HG03066 (cell line): ENCODE measurements around the gene FAM174C.
"Not testable (repeated sequence)": the region's sequence is repeated elsewhere in the genome, so short reads cannot be mapped to it uniquely, and the experiment has no call there.

Experiments used
- ATAC-seq: cut with Tn5 transposase; IDR thresholded peaks from one replicate; pipeline ENCODE4 v1.9.1; 2021; ENCODE audit warnings: low read depth; ENCODE audit not compliant: unreplicated experiment

FAM174C gene

DNA sequence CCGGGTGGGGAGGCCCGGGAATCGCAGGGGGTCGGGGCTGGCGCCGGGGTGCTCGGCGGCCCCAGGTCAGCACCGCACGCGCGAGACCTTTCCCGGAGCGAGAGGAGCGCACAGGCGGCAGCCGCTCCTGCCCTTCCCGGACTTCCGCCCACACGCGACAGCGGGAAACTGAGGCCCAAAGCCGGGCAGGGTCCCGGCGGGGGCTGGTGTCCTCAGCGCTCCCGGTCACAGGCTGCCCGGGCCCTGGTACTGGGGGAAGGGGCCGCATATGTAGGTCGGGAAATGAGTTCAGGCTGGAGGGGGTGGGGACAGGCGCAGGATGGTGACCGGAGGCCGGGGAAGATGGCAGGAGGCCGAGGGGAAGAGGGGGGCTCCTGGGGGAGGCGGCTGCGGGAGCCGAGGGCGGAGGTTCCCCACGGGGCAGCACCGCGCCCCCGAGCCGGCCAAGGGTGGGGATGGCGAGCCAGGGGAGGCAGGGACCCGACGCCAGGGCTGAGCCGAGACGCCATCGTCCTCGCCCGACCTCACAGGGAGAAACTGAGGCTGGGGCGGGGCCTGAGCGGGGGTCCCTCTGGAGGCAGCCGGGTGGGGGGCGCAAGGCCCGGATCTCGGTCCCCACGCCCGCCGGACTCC, 38.2 kb upstream of the FAM174C start:
- ATAC-seq, result no peak

DNA sequence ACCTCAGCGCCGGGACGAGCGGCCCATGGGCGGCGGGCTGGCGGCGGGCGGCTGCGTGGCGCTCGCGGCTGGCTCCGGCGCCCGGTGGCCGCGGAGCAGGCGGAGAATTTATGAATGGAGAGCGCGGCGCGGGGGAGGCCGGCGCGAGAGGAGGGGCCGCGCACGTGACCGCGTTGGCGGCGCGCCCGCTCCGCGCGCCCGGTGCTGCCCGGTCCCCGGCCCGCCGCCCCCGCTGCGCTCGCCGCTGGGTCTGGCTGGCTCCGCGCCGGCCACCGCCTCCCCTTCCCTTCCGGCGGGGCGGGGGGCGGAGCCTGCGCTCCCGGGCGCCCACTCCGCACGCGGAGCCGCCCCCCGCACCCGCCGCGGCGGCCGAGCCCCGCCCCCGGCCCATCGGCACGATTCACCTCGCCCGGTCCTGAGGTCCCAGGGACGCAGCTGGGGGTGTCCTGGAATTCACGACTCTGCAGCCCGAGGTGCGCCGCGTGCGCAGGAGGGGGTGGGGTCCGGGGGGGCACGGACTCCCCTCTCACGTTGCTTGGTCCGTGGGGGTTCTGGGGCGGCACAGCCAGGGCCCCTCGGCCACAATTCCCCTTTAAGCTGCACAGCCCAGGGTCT, 37.5 kb upstream of the FAM174C start, which contains the start of gene CBARP:
CBARP (minus strand) TSS at position 252 of the 615 bp plus-strand sequence. CDS start 1,905 bp downstream, outside the sequence.
- no peak for ATAC-seq

DNA sequence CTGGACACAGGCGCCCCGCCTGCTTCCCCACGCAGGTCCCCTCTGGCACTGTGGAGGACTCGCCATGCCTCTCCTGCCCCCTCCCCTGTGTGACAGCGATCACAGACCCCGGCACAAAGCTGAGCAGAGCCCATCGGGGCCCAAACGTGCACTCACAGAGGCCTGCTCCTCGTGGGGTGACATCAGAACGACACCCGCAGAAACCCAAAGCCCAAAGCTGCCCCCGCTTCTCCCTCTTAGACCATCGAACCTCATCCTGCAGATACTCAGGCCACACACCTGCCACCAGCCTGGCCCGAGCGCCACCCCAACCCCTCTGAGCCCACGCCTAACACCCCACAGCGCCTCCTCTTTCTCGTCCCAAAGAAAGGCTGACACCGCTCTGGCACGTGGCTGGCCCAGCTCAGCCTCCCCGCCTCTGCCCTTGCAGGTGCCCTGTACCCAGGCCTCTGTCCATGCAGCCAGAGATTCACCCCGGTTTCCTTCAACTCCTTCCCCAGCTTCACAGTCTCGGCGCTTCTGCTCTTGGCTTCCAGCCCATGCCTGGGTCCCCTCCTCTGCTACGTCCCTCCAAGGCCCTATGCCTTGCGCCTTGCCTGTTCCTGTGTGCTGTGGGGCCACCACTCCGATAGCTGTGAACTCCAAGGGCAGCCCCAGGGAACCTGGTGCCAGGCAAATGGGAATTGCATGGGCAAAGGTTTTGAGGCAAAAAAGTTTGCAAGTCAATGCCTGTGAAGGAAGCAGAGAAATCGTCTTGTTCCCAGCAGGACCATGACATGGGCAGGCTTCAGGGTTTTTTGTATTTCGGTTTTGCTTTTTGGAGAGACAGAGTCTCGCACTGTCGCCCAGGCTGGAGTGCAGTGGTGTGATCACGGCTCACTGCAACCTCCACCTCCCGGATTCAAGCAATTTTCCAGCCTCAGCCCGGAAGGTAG, 36.7 kb upstream of the FAM174C start:
- no peak for ATAC-seq

DNA sequence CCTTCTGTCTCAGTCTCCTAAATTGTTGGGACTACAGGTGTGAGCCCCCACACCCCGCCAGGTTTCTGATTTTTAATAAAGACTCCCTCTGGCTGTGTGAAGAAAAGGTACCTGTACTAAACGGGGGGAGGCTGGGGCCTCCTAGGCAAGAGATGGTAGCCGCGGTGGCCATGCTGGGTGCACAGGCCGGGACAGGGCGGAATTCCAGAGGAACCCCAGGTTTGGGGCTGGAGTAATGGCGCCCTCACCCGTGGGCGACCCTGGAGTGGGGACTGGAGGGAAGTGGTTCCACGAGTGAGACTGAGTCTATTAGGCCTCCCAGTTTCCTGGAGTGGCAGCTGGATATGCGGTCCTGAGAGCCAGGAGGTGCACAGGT, 35.9 kb upstream of the FAM174C start:
- no peak for ATAC-seq

DNA sequence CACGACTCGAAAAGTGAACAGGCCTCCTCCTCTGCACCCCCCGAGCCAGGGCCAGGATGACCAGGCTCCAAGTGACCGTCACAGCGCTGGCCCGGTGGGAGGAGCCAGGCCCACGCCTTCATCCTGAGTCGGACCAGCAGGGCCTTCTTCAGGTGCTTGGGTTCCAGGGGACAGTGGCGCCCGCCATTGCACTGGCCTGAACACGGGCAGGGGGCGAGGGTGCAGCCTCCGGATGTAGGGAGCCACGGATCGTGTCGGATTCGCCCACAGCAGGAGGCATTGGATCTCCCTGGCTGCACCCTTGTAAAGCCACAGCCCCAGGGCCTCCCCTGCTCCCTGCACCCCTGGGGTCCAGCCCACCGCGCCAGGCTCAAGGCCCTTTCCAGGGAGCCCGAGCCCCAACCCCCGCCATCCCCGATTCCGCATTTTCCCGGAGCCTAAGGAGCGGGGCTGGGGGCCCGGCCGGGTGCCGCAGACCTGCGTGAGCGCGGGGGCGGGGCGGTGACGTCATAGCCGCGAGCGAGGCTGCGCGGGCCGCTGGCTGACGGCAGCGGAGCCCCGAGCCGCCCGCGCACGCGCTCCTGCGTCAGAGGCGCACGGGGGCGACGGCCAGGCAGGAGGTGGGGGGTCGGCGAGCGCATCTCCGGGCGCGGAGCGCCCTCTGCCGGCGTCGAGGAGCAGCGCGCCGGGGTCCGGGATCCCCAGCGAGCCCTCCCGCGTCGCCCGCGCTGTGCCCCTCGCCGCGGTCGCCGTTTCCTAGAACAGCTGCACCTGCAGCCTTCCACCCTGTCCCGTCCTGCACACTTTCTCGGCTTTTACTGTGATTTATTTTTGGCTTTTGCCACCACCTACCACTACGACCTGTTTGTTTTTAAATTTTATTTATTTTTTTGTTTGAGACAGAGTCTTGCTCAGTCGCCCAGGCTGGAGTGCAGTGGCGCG, 35.3 kb upstream of the FAM174C start:
- no peak for ATAC-seq

DNA sequence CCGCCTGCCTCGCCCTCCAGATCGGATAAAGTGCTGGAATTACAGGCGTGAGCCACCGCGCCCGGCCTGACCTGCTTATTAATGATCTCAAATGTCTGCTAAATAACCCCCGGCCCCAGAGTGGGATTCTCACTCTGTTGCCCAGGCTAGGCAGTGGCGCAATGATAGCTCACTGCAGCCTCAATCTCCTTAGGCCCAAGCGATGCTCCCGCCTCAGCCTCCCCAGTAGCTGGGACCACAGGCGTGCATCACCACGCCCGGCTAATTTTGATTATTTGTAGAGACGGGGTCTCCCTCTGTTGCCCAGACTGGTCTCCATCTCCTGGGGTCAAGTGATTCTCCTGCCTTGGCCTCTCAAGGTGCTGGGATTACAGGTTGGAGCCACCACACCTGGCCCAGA, 34.4 kb upstream of the FAM174C start:
- no peak for ATAC-seq

DNA sequence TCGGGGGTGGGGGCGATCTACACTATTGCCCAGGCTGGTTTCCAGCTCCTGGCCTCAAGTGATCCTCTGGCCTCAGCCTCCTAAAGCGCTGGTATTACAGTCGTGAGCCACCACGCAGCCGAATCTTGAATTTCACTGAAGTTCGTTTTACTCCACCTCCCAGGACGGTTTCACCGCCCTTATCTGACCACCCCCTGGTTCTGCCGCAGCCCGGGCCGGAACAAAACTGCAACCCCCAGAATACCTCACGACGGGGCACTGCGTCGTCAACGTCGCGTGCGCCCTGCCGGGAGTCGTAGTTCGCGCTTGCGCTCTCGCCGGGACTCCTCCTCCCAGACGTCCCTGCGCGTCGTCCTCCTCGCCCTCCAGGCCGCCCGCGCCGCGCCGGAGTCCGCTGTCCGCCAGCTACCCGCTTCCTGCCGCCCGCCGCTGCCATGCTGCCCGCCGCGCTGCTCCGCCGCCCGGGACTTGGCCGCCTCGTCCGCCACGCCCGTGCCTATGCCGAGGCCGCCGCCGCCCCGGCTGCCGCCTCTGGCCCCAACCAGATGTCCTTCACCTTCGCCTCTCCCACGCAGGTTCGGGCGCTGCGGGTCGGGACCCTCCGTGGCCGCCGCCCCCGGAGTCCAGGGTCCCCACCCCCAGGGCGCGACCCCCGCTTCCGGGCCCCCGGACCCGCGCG, 33.8 kb upstream of the FAM174C start, which contains the start of gene ATP5F1D:
ATP5F1D (plus strand) TSS at position 335 of the 679 bp plus-strand sequence; CDS start at position 435, 100 bp downstream.
- ATAC-seq, result no peak

DNA sequence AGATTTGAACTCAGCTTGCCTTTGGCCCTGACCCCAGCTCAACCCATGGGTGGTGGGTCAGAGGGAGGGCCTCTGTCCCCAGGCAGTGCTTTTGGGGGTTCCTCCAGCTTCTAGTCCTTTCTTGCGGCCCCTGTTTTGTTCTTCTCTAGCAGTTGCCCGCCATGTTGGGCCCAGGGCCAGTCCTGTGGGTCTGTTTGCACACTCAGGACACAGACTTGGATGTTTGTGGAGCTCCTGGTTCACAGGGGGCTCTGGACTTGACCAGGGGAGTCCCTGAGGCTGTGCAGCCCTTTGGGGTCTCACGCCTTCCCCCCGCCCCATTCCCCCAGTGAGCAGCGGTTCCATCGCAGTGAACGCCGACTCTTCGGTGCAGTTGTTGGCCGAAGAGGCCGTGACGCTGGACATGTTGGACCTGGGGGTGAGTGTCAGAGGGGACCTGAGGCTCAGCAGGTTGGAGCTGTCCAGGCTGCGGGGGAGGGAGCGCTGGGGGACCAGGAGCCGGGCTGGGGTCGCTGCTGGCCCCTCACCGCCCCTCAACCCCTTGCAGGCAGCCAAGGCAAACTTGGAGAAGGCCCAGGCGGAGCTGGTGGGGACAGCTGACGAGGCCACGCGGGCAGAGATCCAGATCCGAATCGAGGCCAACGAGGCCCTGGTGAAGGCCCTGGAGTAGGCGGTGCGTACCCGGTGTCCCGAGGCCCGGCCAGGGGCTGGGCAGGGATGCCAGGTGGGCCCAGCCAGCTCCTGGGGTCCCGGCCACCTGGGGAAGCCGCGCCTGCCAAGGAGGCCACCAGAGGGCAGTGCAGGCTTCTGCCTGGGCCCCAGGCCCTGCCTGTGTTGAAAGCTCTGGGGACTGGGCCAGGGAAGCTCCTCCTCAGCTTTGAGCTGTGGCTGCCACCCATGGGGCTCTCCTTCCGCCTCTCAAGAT, 31.3 kb upstream of the FAM174C start:
- no peak for ATAC-seq

DNA sequence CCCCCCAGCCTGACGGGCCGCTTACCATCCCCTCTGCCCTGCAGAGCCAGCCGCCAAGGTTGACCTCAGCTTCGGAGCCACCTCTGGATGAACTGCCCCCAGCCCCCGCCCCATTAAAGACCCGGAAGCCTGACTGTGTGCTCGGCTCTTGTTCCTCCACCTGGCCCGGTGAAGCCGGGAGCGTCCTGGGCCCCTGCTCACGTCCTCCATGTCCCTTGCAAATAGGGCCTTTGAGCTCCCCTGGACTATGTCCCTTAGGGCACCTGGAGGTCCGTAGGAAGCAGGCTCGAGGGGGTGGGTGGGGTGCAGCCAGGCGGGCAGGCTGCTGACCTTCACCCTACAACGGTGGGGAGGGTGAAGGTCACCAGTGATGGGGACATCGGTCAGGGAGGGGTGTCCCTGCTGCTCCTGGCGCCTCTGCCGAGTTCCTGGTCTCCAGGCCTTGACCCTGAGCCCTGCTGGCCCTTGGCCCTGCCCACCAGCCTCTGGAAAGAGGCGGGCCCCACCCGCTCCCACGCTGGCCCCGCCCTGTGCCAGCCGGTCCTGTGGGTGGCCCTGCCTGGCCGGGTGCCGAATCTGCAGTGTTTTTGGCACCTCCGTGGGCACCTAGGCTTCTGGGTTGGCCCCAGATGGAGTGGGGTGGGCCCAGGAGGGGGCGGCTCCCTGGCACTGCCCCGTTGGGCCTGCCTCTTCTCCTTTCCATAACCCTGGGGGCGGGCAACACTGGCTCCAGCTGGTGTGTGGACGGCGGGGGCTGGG, 30.5 kb upstream of the FAM174C start:
- no peak for ATAC-seq

DNA sequence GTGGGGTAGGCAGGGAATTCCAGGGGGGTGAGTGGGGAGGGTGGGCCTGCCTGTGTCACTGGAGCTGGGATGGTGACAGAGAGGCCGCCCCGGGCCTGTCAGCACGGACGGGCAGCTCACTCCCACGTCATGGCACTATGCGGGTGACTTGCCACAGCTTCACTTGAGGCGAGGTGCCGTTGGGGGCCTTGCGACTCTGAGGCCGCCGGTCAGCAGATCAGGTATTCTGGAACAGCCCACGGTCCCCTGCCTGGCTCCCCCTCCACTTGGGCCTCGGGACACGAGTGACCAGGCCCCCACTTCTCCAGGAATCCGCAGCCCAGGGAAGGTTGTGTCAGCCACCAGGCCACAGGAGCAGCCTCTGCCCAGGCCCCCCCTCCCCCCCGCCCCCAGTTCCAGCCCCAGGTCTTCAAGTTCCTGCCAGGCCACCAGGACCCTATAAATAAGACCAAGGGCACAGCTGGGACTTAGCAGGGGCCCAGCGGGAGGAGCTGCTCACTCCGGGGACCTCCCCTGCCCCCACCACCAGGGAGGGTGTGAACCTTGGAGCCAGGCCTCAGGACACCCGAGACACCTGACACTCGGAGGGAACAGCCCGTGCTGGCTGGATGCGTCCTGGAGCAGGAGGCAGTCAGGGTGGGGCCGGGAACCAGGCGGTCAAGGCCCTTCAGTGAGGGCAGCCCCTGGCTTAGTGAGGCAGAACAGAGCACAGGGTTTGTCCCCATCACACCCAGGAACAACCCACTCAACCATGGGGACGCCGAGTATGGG, 29.7 kb upstream of the FAM174C start:
- ATAC-seq, result no peak

DNA sequence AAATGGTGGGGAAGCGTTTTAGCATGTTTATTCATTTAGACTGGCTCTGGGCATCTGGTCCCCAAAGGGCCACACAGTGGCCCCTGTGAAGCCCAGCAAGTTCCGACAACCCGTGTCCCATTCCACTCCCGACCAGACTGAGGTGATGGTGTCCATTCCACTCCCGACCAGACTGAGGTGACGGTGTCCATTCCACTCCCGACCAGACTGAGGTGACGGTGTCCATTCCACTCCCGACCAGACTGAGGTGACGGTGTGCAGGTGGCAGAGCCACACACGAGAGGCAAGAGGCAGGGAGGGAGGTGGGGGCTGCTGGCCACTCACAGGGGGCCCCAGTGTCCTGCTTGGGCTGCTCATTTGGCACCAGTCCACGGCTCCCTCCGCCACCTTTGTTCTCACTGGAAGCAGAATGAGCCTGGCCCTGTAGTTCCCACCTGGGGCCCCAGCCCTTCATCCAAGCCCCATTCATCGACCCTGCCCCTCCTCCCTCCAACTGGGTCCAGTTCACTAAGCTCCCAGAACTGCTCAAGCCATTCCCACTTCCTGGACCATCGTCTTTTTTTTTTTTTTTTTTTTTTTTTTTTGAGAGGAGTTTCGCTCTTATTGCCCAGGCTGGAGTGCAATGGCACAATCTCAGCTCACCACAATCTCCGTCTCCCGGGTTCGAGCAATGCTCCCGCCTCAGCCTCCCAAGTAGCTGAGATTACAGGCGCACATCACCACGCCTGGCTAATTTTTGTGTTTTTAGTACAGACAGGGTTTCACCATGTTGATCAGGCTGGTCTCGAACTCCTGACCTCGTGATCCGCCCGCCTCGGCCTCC, 28.9 kb upstream of the FAM174C start:
- ATAC-seq, result not testable (repeated sequence)

DNA sequence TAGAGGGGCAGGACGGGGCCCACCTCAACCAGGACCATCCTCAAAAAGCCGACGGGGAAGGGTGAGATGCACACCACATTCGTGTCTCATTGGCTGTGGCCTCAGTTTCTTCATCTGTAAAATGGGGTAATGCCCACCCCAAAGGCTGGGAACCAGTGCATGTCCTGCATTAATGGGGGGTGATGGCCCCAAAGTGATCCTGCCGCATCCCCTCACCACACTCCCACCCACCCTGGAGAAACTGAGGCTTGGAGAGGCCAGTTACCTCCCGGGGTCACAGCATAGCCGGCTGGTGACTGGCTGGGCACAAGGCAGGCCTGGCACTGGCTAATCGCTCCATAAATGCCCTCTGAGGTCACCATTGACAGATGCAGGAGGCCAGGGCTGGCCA, 27.6 kb upstream of the FAM174C start:
- ATAC-seq, result no peak

DNA sequence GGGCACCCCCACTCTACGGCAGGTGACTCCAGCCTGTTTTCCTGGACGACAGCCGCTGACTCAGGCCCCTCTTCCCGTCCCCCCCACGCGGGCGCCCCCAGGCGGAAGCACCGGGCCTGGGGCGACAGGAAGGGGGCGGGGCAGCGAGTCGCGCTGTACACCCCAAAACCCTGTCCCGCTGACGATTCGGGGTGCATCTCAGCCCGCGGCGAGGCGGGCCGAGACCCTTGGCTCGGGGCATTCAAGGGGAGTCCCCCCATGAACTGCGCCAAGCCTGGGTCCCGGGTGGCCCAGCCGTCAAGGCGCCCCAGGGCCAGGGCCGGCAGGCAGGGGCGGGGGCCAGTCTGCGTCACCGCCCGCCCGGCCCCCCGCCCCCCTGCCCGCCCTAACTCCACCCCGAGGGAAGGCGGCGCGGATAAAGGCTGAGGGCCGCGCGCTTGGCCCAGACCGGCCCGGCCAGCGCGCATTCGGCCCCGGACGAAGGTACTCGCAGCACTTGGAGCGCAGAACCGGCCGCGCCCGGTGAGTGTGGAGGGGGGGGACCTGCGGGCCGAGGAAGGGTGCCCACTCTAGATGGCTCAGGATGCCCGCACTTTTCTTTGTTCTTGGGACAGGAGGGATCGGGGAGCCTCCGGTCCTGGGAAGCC, 27.1 kb upstream of the FAM174C start, which contains the start of gene MIDN:
MIDN (plus strand) TSS at position 445 of the 647 bp plus-strand sequence. CDS start 1,714 bp downstream, outside the sequence.
- ATAC-seq, result no peak

DNA sequence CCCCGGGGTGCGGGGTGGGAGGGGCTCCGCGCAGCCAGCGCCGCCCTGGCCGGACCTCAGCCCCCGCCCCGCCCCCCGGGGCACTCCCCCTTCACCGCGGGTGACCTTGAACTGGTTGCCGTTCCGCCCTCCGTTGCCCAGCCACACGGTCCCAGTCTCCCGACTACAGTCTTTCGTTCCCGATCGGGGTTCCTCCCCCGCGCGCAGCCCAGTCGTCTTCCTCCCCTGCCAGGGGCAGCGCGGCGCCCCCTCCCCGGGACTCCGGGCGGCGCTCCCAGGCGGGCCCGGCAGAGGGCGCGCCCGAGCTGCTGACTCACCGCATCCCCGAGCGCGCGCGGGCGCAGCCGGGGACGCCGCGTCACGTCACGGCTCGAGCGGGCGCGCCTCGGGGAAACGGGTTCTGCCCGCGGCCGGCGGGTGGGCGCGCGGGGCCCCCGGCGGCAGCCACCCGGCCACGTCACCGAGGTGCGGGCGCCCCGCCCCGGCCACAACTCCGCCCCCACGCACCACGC, 26.5 kb upstream of the FAM174C start:
- no peak for ATAC-seq

DNA sequence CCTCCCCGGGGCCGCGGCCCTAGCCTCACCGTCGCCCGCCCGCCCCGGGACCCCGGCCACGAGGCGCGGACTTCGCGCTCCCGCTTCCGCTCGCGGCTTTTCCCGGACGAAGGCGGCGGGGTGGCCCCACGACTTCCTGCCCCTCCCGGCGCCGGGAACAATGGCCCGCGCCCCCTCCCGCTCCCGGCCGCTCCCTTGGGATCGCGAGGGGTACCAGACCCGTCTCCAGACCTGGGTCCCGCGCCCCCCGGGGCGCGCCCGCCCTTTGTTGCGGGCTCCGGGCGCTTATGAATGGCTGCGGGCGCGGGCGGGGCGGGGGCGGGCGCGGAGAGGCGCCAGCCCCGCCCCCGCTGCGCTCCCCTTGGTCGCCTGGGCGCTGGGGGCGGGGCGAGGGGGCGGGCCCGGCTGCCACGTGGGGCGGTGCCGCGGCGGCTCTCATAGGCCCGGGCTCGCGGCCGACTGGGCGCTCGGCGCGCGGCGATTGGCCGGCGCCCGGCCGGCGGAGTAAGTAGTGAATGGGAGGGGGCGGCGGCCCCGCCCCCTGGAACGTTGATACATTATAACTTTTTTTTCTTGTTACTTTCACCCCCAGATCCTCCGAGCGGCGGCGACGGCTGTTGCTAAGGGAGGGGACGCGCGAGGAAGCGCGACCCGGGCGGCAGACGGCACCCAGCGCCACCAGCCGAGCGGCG, 25.9 kb upstream of the FAM174C start:
- ATAC-seq, result peak; percentile 40
